GM20000 (cell line): ENCODE data around the gene NUP62.

Experiments
- DNase-seq: peaks from one replicate; pipeline ENCODE4 v3.0.0; 2012; ENCODE audit warnings: low spot score
- TF ChIP-seq, protein P1 (sequence below): IDR thresholded peaks from 2 replicates; pipeline ENCODE4 v1.5.1; 2012; ENCODE audit warnings: mild to moderate bottlenecking, control low read depth; ENCODE audit errors: extremely low read depth, missing control alignments

NUP62 gene

GRCh38 chr19:49863254-49863934 lies 65.9 kb downstream of the NUP62 start:
- DNase-seq = no peak
- TF ChIP-seq, protein P1, sequence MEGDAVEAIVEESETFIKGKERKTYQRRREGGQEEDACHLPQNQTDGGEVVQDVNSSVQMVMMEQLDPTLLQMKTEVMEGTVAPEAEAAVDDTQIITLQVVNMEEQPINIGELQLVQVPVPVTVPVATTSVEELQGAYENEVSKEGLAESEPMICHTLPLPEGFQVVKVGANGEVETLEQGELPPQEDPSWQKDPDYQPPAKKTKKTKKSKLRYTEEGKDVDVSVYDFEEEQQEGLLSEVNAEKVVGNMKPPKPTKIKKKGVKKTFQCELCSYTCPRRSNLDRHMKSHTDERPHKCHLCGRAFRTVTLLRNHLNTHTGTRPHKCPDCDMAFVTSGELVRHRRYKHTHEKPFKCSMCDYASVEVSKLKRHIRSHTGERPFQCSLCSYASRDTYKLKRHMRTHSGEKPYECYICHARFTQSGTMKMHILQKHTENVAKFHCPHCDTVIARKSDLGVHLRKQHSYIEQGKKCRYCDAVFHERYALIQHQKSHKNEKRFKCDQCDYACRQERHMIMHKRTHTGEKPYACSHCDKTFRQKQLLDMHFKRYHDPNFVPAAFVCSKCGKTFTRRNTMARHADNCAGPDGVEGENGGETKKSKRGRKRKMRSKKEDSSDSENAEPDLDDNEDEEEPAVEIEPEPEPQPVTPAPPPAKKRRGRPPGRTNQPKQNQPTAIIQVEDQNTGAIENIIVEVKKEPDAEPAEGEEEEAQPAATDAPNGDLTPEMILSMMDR = no peak

GRCh38 chr19:49862391-49863253 lies 66.7 kb downstream of the NUP62 start:
- no peak for DNase-seq

DNA sequence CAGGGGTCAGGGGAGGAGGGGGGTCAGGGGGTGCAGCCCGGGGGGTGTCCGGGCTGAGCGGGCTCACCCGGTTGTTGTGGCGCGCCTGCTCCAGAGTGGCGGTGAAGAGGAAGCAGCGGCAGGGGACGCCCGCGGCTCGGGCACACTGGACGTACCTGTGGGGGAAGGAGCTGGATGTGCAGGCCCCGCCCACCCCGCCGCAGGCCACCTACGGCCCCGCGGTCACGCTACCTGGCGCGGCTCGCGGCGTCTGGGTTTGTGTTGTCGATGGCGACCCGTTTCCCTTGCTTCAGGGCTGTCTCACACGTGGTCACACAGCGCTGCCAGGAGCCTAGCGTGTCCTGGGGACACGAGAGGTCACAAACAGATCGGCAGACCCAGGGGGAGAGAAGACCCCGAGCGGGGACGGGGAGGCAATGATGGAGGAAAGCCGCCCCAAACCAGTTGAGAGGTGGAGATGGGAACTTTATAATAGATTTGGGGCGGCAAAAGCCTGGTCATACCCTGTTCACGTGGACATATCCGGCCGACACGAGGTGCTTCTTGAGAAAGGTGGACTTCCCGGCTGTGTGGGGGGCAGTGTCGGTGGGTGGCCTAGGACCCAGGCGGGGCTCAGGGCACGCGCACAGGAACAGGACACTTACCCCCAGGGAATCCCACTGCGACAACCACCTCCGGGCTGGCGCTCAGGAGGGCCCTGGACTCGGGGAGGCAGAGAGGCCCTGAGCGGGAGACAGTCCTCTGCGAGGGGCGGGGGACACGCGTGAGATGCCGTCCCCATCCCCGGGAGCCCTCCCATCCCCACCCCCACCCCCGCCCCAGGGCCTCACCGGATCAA lies 67.5 kb downstream of the NUP62 start:
- DNase-seq = no peak
- TF ChIP-seq, protein P1 = no peak

More at GRCh38 chr19:49862391-49863253, 66.7 kb downstream of the NUP62 start:
- TF ChIP-seq, protein P1 = peak; percentile 24

DNA sequence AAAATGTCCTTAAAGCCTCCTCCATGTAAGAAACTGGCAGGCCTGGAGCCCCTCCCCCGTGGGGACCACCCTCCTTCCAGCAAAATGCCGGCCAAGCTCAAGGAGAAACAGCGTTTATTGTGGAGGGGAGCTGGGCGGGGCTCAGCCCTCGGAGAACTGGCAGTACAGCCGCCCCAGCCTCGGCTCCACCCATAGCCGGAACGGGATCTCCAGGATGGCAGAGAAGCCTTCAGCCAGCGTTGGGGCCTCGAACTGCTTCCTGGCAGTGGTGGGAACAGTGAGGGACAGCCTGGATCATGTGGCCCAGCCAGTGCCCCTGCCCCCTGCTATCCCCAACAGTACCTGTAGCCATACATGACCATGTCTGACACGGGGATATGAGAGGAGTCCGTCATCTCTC lies 68.2 kb downstream of the NUP62 start:
- TF ChIP-seq, protein P1 = no peak
- DNase-seq = no peak

DNA sequence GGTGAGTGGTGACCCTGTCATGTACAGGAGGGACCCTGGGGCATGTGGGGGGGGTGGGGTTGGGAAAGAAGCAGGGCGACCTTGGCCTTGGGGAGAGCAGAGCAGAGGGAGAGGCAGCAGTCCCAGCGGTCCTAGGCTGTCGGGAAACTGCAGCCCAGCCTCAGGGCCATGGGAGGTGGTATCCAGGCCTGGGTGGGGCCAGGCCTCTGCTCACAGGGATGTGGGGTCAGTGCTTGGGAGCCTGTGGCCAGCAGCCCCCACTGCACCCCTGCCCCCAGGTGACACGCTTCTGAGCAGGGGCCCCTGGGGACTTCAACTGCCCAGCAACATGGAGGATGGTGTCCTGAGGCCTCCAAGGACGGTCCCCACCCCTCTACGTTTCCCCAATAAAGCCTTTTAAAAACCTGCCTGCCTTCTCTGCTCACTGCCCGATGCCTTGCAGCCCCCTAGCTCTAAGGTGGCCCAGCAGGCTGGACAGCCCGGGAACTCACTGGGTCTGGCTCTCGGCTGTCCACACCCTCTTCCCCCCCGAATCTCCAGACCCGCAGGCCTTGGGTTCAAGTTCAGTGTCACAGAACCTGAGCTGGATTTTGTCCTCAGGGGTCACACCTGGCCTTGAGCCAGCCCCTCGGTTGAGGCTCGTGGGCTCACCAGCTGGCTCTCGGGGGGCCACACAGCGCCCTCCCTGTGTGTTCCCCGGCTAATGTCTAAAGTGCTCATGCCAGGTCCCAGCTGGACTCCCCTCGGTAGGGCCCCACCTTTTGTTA lies 68.8 kb downstream of the NUP62 start:
- TF ChIP-seq, protein P1 = no peak
- no peak for DNase-seq

- TF ChIP-seq, protein P1 = no peak
- no peak for DNase-seq
Observed at GRCh38 chr19:49859682-49860335, 69.5 kb downstream of the NUP62 start.
